ENCODE results near the gene PLCD1. TPM values are rescaled to one million over a fixed set of nuclear protein-coding genes. Genes with fewer than 3 reads are reported as not detected.

Gene PLCD1
- total and polyA plus RNA-seq, 12 donors: 6.3 to 20.0 (median 10.6) TPM

GRCh38 chr3:38022896-38023709 is 6.3 kb downstream of the PLCD1 start:
- WGBS, 2 donors: 87 to 90% methylated on average over 6 of the region's 6 CpGs
- Histone ChIP-seq H3K4me3 (peak overlapping the region in 5 of 10 donors; percentile 67 to 87 (median 76)), H3K27me3 (no peaks in the 10 kb centered on the region), H3K9me3 (no peaks in the 10 kb centered on the region), H3K36me3 (peaks cover 0 to 19% (median 0%) of the 10 kb centered on the region in 9 donors), H3K27ac (peak overlapping the region in 5 of 10 donors; percentile 92 to 98 (median 94)), H3K4me1 (peaks cover 0 to 37% (median 19%) of the 10 kb centered on the region in 9 donors)
- no peak for TF ChIP-seq CTCF (IDR thresholded peaks at IDR 0.05)
- intact Hi-C loops (cut with DNase I): no loop called here
- ATAC-seq: no peak
- peak in 1 of 2 donors; percentile 5 for DNase-seq

GRCh38 chr3:38022301-38022700 is 7.1 kb downstream of the PLCD1 start:
- no peak overlapping the region for H3K4me3 ChIP-seq
- intact Hi-C loops (cut with DNase I): no loop called here
- peak overlapping the region in 1 of 10 donors; percentile 27 for H3K27ac ChIP-seq
- DNase-seq (peak in 1 of 2 donors; percentile 5), ATAC-seq (no peak)
- no peak for TF ChIP-seq CTCF (IDR thresholded peaks at IDR 0.05)
- peaks cover 0 to 27% (median 0%) of the 10 kb centered on the region in 9 donors for H3K36me3 ChIP-seq
- no peaks in the 10 kb centered on the region for H3K27me3 ChIP-seq
- H3K4me1 ChIP-seq: peaks cover 0 to 43% (median 19%) of the 10 kb centered on the region in 9 donors
- WGBS, 2 donors: 51 to 60% methylated on average over 3 of the region's 3 CpGs
- H3K9me3 ChIP-seq: no peaks in the 10 kb centered on the region

GRCh38 chr3:38021196-38021595 is 8.2 kb downstream of the PLCD1 start:
- Histone ChIP-seq H3K4me3 (no peak overlapping the region), H3K36me3 (peaks cover 0 to 38% (median 6%) of the 10 kb centered on the region in 9 donors), H3K9me3 (peaks cover 0 to 4% (median 0%) of the 10 kb centered on the region in 11 donors), H3K27ac (no peak overlapping the region), H3K4me1 (peaks cover 0 to 42% (median 19%) of the 10 kb centered on the region in 9 donors), H3K27me3 (no peaks in the 10 kb centered on the region)
- 85 to 93% methylated on average over 4 of the region's 4 CpGs for WGBS, 2 donors
- intact Hi-C loops (cut with DNase I): no loop called here
- ATAC-seq: no peak
- no peak for DNase-seq
- no peak for TF ChIP-seq CTCF (IDR thresholded peaks at IDR 0.05)

GRCh38 chr3:38020342-38020726 is 9.1 kb downstream of the PLCD1 start:
- DNase-seq (peak in 1 of 2 donors; percentile 2), ATAC-seq (no peak)
- 89 to 91% methylated on average over 3 of the region's 3 CpGs for WGBS, 2 donors
- intact Hi-C loops (cut with DNase I): no loop called here
- Histone ChIP-seq H3K27ac (no peak overlapping the region), H3K36me3 (peaks cover 0 to 47% (median 13%) of the 10 kb centered on the region in 9 donors), H3K4me1 (peaks cover 0 to 33% (median 12%) of the 10 kb centered on the region in 9 donors), H3K9me3 (peaks cover 0 to 8% (median 0%) of the 10 kb centered on the region in 11 donors), H3K4me3 (no peak overlapping the region), H3K27me3 (no peaks in the 10 kb centered on the region)
- TF ChIP-seq CTCF (IDR thresholded peaks at IDR 0.05): no peak

Measured in heart right ventricle (tissue), 16 donors.